Type B pancreatic cell (in vitro differentiated cells): ENCODE data around the gene PKP4. TPM values are rescaled to one million over a fixed set of nuclear protein-coding genes. Genes with fewer than 3 reads are reported as not detected.
A peak's percentile ranks its signal among the peaks of the same experiment; 100 is the strongest.

Experiments used
- DNase-seq: peaks from one replicate; pipeline ENCODE4 v3.0.0; 2021; ENCODE audit warnings: mixed read lengths; ENCODE audit not compliant: unreplicated experiment; ENCODE audit errors: extremely low spot score
- H3K27ac Mint-ChIP-seq: 2 replicates; pipeline ENCODE4 v1.8.0; 2021; ENCODE audit warnings: mild to moderate bottlenecking, mixed read lengths
- H3K27me3 Mint-ChIP-seq: 2 replicates; pipeline ENCODE4 v1.8.0; 2021; ENCODE audit warnings: mixed read lengths
- H3K36me3 Mint-ChIP-seq: 2 replicates; pipeline ENCODE4 v1.8.0; 2021; ENCODE audit warnings: mixed read lengths
- H3K4me1 Mint-ChIP-seq: one replicate; pipeline ENCODE4 v1.8.0; 2021; ENCODE audit warnings: mixed read lengths; ENCODE audit not compliant: unreplicated experiment
- H3K4me3 Mint-ChIP-seq: 2 replicates; pipeline ENCODE4 v1.8.0; 2021; ENCODE audit warnings: mild to moderate bottlenecking, mixed read lengths
- H3K9me3 Mint-ChIP-seq: 2 replicates; pipeline ENCODE4 v1.8.0; 2021; ENCODE audit warnings: mixed read lengths
- CTCF ChIP-seq: fragments of 200-600 bp; sonication (generic); conservative IDR thresholded peaks from 2 replicates; pipeline ENCODE4 v1.5.0; 2021; ENCODE audit warnings: antibody characterized with exemption, mild to moderate bottlenecking
- total RNA-seq: library from RNA; stranded (reverse); gene quantifications from 2 replicates; pipeline ENCODE4 v1.2.1, GENCODE V29; 2021; ENCODE audit warnings: low replicate concordance

The PKP4 gene
- total RNA-seq, 1 donor from 2014 or later: 73.6 TPM

GRCh38 chr2:158725441-158725891, 268.7 kb downstream of the PKP4 start:
- Mint-ChIP-seq H3K4me1 (peaks cover 42% of the 10 kb centered on the region), H3K27me3 (peaks cover 8% of the 10 kb centered on the region), H3K36me3 (no peaks in the 10 kb centered on the region), H3K27ac (peak overlapping the region; percentile 69), H3K4me3 (no peak overlapping the region), H3K9me3 (no peaks in the 10 kb centered on the region)
- DNase-seq: no peak
- TF ChIP-seq CTCF: no peak

GRCh38 chr2:158726911-158727592, 270.3 kb downstream of the PKP4 start:
- TF ChIP-seq CTCF: no peak
- Mint-ChIP-seq H3K27ac (peak overlapping the region; percentile 16), H3K4me3 (no peak overlapping the region), H3K9me3 (no peaks in the 10 kb centered on the region), H3K4me1 (peaks cover 47% of the 10 kb centered on the region), H3K36me3 (no peaks in the 10 kb centered on the region), H3K27me3 (peaks cover 8% of the 10 kb centered on the region)
- no peak for DNase-seq

- no peak for TF ChIP-seq CTCF
- Mint-ChIP-seq H3K4me3 (no peak overlapping the region), H3K27me3 (peaks cover 8% of the 10 kb centered on the region), H3K36me3 (no peaks in the 10 kb centered on the region), H3K27ac (no peak overlapping the region), H3K9me3 (no peaks in the 10 kb centered on the region), H3K4me1 (peaks cover 56% of the 10 kb centered on the region)
- DNase-seq: no peak
These were observed 271.7 kb downstream of the PKP4 start for GRCh38 chr2:158728422-158728821.

- Mint-ChIP-seq H3K27me3 (no peaks in the 10 kb centered on the region), H3K4me3 (no peak overlapping the region), H3K27ac (no peak overlapping the region), H3K9me3 (no peaks in the 10 kb centered on the region), H3K4me1 (peaks cover 52% of the 10 kb centered on the region), H3K36me3 (no peaks in the 10 kb centered on the region)
- DNase-seq: no peak
- TF ChIP-seq CTCF: no peak
These were observed 272.7 kb downstream of the PKP4 start for GRCh38 chr2:158729451-158729850.

- no peaks in the 10 kb centered on the region for H3K9me3 Mint-ChIP-seq
- no peak for TF ChIP-seq CTCF
- no peak overlapping the region for H3K27ac Mint-ChIP-seq
- no peak for DNase-seq
- peaks cover 48% of the 10 kb centered on the region for H3K4me1 Mint-ChIP-seq
- no peak overlapping the region for H3K4me3 Mint-ChIP-seq
- H3K27me3 Mint-ChIP-seq: no peaks in the 10 kb centered on the region
- H3K36me3 Mint-ChIP-seq: no peaks in the 10 kb centered on the region
These were observed 273.3 kb downstream of the PKP4 start for GRCh38 chr2:158729873-158730620.
